ENCODE data around the gene MKLN1.

Gene MKLN1

GRCh38 chr7:131374821-131375220, 47.1 kb downstream of the MKLN1 start:
- no peak for TF ChIP-seq CTCF (IDR thresholded peaks at IDR 0.05)

DNA sequence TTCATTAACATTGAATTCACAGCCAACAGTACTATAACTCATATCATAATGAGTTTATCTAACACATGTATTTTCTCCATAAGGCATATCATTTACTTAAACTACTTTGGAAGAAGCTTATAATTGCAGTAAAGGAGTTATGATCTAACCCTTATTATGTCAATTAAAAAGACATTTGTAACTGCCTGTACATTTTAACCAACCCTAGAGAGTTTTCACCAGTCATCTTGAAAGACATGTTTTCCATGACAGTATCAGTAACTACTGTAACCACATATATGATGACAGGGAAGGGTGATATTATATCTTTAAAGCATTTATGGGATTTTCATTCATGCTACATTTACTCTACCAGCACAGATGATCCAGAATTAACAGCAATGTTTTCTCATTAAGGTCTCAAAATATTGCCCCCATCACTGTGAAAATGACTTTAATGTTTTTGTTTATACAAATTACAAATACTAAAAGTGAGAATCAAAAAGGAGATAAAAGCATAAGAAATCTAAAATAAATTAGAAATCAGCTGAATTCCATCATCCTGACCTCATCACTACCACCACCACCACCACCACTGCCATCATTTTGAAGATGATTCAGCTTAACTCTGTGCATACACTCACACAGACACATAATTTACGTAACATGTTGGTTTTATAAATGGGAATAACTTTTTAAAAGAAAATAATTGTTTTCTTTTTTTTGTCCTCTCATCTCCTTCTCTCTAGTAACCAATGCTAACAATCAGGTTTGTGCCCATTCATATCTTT, 53.6 kb downstream of the MKLN1 start:
- Histone ChIP-seq H3K27ac (no peak overlapping the region), H3K4me3 (no peak overlapping the region)
- DNase-seq (ENCODE audit: low spot score), result no peak
- TF ChIP-seq CTCF (IDR thresholded peaks at IDR 0.05), result no peak

More at GRCh38 chr7:131374821-131375220, 47.1 kb downstream of the MKLN1 start:
- Histone ChIP-seq H3K27ac (no peak overlapping the region), H3K4me3 (no peak overlapping the region)
- no peak for DNase-seq (ENCODE audit: low spot score)

- Histone ChIP-seq H3K4me3 (no peak overlapping the region), H3K27ac (no peak overlapping the region)
- TF ChIP-seq CTCF (IDR thresholded peaks at IDR 0.05), result no peak
- DNase-seq (ENCODE audit: low spot score), result no peak
Observed at GRCh38 chr7:131383417-131384285, 56.0 kb downstream of the MKLN1 start.

GRCh38 chr7:131384286-131384635, 56.6 kb downstream of the MKLN1 start:
- H3K27ac ChIP-seq, result no peak overlapping the region
- no peak for DNase-seq (ENCODE audit: low spot score)
- TF ChIP-seq CTCF (IDR thresholded peaks at IDR 0.05), result no peak
- no peak overlapping the region for H3K4me3 ChIP-seq

DNA sequence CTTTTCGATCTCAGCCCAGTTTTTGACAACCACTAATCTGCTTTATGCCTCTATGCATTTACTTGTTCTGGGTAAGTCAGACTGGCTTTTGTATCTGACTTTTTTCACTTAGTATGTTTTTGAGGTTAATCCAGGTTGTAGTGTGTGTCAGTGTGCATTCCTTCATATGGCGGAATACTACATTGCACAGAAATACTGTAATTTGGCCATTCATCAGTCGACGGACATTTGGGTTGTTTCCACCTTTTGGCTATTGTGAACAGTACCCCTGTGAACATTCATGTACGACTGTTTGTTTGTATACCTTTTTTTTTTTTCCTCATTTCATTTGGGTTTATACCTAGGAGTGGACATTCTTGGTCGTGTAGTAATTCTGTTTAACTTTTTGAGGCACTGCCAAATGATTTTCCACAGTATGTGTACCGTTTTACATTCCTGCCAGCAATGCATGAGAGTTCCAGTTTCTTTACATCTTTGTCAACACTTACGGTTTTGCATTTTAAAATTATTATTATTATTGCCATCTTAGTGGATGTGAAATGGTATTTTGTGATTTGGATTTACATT, 57.4 kb downstream of the MKLN1 start:
- Histone ChIP-seq H3K27ac (no peak overlapping the region), H3K4me3 (no peak overlapping the region)
- TF ChIP-seq CTCF (IDR thresholded peaks at IDR 0.05), result no peak
- DNase-seq (ENCODE audit: low spot score), result no peak

DNA sequence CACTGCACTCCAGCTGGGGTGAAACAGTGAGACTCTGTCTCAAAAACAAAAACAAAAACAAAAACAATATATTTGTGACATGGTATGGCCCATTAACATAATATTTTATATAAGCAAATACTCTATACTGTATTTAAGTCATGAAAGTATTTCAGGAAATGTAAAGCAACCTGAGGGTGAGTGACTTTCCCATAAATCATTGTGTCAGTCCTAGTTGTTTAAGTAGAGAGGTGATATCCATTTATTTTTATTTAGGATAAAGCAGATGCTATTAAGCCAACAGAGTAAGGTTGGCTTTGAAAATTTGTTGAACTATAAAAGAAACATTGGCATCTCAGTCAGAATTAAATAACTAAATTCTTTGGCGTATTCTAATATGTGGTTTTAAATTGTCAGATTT, 60.5 kb downstream of the MKLN1 start:
- H3K4me3 ChIP-seq, result no peak overlapping the region
- no peak for TF ChIP-seq CTCF (IDR thresholded peaks at IDR 0.05)
- no peak overlapping the region for H3K27ac ChIP-seq
- no peak for DNase-seq (ENCODE audit: low spot score)
